GM10266 (cell line): ENCODE data around the gene OR1L6.

ENCODE experiments used
- DNase-seq: peaks from one replicate; pipeline ENCODE4 v3.0.0; 2012; ENCODE audit errors: extremely low spot score
- CTCF ChIP-seq: IDR thresholded peaks from 2 replicates; pipeline ENCODE4 v1.5.1; 2012; ENCODE audit warnings: mild to moderate bottlenecking, low read depth; ENCODE audit not compliant: control insufficient read depth, insufficient read depth; ENCODE audit errors: missing control alignments

The OR1L6 gene

DNA sequence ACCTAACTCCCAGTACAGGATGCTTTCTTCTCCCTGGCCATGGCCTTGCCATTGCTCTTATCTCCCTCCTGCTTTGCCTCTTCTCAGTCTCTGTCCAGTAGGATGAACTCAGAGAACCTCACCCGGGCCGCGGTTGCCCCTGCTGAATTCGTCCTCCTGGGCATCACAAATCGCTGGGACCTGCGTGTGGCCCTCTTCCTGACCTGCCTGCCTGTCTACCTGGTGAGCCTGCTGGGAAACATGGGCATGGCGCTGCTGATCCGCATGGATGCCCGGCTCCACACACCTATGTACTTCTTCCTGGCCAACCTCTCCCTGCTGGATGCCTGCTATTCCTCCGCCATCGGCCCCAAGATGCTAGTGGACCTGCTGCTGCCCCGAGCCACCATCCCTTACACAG lies 46.7 kb downstream of the OR1L6 start, which contains the start of gene OR5C1:
Gene OR5C1 (plus strand): TSS at position 103 of the 400 bp plus-strand sequence. CDS start 0 bp downstream, at position 103.
- DNase-seq: no peak
- TF ChIP-seq CTCF: no peak

DNA sequence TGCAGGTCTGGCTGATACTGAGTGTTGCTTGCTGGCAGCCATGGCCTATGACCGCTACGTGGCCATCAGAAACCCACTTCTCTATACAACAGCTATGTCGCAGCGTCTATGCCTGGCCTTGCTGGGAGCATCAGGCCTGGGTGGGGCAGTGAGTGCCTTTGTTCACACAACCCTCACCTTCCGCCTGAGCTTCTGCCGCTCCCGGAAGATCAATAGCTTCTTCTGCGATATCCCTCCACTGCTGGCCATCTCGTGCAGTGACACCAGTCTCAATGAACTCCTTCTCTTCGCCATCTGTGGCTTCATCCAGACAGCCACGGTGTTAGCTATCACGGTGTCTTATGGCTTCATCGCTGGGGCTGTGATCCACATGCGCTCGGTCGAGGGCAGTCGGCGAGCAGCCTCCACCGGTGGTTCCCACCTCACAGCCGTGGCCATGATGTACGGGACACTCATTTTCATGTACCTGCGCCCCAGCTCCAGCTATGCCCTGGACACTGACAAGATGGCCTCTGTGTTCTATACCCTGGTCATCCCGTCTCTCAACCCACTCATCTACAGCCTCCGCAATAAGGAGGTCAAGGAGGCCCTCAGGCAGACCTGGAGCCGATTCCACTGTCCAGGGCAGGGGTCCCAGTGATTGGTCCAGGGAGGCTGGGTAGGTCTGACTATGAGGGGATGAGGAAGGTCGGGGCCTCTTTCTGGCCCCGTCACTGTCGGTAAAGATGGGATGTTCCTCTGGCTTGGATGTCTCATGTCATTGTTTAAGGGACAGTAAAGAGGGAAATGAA lies 47.3 kb downstream of the OR1L6 start:
- no peak for TF ChIP-seq CTCF
- no peak for DNase-seq

DNA sequence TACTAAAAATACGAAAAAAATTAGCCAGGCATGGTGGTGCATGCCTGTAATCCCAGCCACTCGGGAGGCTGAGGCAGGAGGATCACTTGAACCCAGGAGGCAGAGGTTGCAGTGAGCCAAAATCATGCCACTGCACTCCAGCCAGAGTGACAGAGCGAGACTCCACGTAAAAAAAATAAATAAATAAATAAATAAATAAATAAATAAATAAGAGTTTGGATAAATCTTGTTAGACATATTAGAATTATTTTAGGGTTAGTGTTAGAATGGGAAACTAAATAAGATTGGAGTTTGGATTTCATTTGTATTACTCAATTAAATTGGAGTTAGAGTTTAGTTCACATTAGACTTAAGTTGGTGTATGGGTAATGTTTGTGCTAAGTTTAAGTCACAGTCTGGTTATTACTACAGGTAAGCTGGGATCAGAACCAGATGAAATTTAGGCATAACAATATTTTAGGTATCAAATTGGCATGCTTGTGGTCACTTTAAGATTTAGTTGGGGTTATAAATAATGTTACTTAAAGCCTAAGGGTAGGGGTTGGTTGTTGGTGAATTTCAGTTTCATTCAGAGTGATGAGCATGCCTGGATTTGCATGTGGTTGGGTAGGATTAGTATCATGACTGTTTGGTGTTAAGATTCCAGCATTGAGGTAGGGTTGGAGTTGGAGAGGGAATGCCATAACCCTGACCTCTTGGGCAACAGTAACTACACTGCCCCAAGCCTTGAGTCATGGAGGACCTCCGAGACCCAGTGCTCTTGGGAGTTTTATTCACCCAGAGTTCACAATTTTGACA lies 50.0 kb downstream of the OR1L6 start:
- DNase-seq: no peak
- TF ChIP-seq CTCF: no peak

- TF ChIP-seq CTCF: no peak
- DNase-seq: no peak
Observed at GRCh38 chr9:122797316-122798063, 55.4 kb downstream of the OR1L6 start.
